GM04504 (cell line): ENCODE data around the gene NSUN6.
A peak's percentile ranks its signal among the peaks of the same experiment; 100 is the strongest.
"Not testable (repeated sequence)": the region's sequence is repeated elsewhere in the genome, so short reads cannot be mapped to it uniquely, and the experiment has no call there.

Experiments used
- DNase-seq: peaks from one replicate; pipeline ENCODE4 v3.0.0-alpha.2; 2012; ENCODE audit warnings: low read depth

Gene NSUN6

GRCh38 chr10:18659125-18659818, 7.9 kb upstream of the NSUN6 start, which contains the start of gene ARL5B:
Gene ARL5B, plus strand, starts transcription at chr10:18659431. Its CDS starts 207 bp downstream, at chr10:18659638.
- DNase-seq: peak; percentile 97

- DNase-seq: peak; percentile 11
These were observed 7.1 kb upstream of the NSUN6 start for GRCh38 chr10:18658271-18659124.

- no peak for DNase-seq
These were observed 5.3 kb upstream of the NSUN6 start for GRCh38 chr10:18656724-18657123.

GRCh38 chr10:18653112-18653511, 1.7 kb upstream of the NSUN6 start:
- DNase-seq: no peak

GRCh38 chr10:18650404-18650997, 886 bp downstream of the NSUN6 start:
- DNase-seq: no peak

GRCh38 chr10:18649364-18649959, 1.9 kb downstream of the NSUN6 start:
- no peak for DNase-seq

GRCh38 chr10:18647945-18648344, 3.4 kb downstream of the NSUN6 start:
- no peak for DNase-seq

GRCh38 chr10:18647151-18647550, 4.2 kb downstream of the NSUN6 start:
- DNase-seq: no peak

GRCh38 chr10:18639719-18640118, 11.7 kb downstream of the NSUN6 start:
- not testable (repeated sequence) for DNase-seq

- not testable (repeated sequence) for DNase-seq
These were observed 14.0 kb downstream of the NSUN6 start for GRCh38 chr10:18637400-18637799.

- no peak for DNase-seq
These were observed 15.4 kb downstream of the NSUN6 start for GRCh38 chr10:18635995-18636394.

GRCh38 chr10:18632500-18632899, 18.9 kb downstream of the NSUN6 start:
- not testable (repeated sequence) for DNase-seq

GRCh38 chr10:18627452-18628018, 23.9 kb downstream of the NSUN6 start:
- DNase-seq: not testable (repeated sequence)

- no peak for DNase-seq
These were observed 25.5 kb downstream of the NSUN6 start for GRCh38 chr10:18625886-18626285.

- DNase-seq: not testable (repeated sequence)
These were observed 27.7 kb downstream of the NSUN6 start for GRCh38 chr10:18623671-18624070.

GRCh38 chr10:18620856-18621255, 30.5 kb downstream of the NSUN6 start:
- no peak for DNase-seq

GRCh38 chr10:18619016-18619415, 32.4 kb downstream of the NSUN6 start:
- DNase-seq: no peak

GRCh38 chr10:18616337-18616736, 35.0 kb downstream of the NSUN6 start:
- DNase-seq: no peak

- DNase-seq: no peak
These were observed 35.8 kb downstream of the NSUN6 start for GRCh38 chr10:18615618-18616017.

GRCh38 chr10:18611168-18611567, 40.2 kb downstream of the NSUN6 start:
- DNase-seq: no peak

GRCh38 chr10:18610517-18610916, 40.9 kb downstream of the NSUN6 start:
- DNase-seq: no peak

- no peak for DNase-seq
These were observed 42.8 kb downstream of the NSUN6 start for GRCh38 chr10:18608596-18608995.
